H1 (cell line): ENCODE results near the gene GLRX. TPM values are rescaled to one million over a fixed set of nuclear protein-coding genes. Genes with fewer than 3 reads are reported as not detected.

Experiments
- CTCF ChIA-PET: fragments of 300-600 bp; sonication (Branson Sonifier 250); formaldehyde crosslinking; loops from one replicate; lab custom pipeline; 2021; ENCODE audit not compliant: partially characterized antibody; lab: Charles Lee
- POLR2A ChIA-PET: fragments of 300-600 bp; sonication (Branson Sonifier 250); formaldehyde crosslinking; loops from one replicate; lab custom pipeline; 2021; ENCODE audit warnings: inconsistent platforms; ENCODE audit not compliant: partially characterized antibody; lab: Charles Lee
- DNase-seq, 2 experiments: peaks; one replicate each; pipeline versions ENCODE4 v3.0.0 to v3.0.0-alpha.2; 2010 to 2022; ENCODE audit warnings: low spot score in 2 of 2, low read depth in 1 of 2, mixed read lengths in 1 of 2
- FAIRE-seq: peaks from 2 replicates; lab custom pipeline; 2011; peaks lifted over from hg19 to GRCh38; lab: Jason Lieb, UNC
- H2AFZ ChIP-seq: 2 replicates; pipeline ENCODE4 v1.8.1; 2012; ENCODE audit warnings: low read length, inconsistent platforms
- H2AK5ac ChIP-seq: 2 replicates; pipeline ENCODE4 v1.6.1; 2013; ENCODE audit warnings: low read depth, low read length
- H2BK120ac ChIP-seq: replicated peaks from 2 replicates; pipeline ENCODE3; 2013; ENCODE audit warnings: low read depth, low read length, inconsistent platforms
- H2BK12ac ChIP-seq: 2 replicates; pipeline ENCODE4 v1.6.1; 2013; ENCODE audit warnings: low read depth, low read length
- H2BK15ac ChIP-seq: 2 replicates; pipeline ENCODE4 v1.6.1; 2013; ENCODE audit warnings: low read length
- H2BK20ac ChIP-seq: 2 replicates; pipeline ENCODE4 v1.6.1; 2013; ENCODE audit warnings: low read length
- H2BK5ac ChIP-seq: 2 replicates; pipeline ENCODE4 v1.6.1; 2013; ENCODE audit warnings: low read depth, low read length
- H3K14ac ChIP-seq: 2 replicates; pipeline ENCODE4 v1.6.1; 2013; ENCODE audit warnings: inconsistent platforms; ENCODE audit not compliant: insufficient read length
- H3K18ac ChIP-seq: 2 replicates; pipeline ENCODE4 v1.6.1; 2013; ENCODE audit warnings: low read length; ENCODE audit errors: extremely low read depth
- H3K23ac ChIP-seq: 2 replicates; pipeline ENCODE4 v1.6.1; 2013; ENCODE audit warnings: inconsistent platforms; ENCODE audit not compliant: insufficient read length
- H3K23me2 ChIP-seq: 2 replicates; pipeline ENCODE4 v1.6.1; 2013; ENCODE audit warnings: low read depth, low read length
- H3K27ac ChIP-seq: 2 replicates; pipeline ENCODE4 v1.6.1; 2011; ENCODE audit warnings: low read depth, low read length, inconsistent platforms
- H3K27me3 ChIP-seq, 4 experiments: replicated peaks in 1 of 4; 1 replicate in 1 of 4; 2 replicates in 3 of 4; pipeline versions ENCODE4 v1.6.1 to v1.8.1; 2011 to 2013; ENCODE audit warnings: low read length in 3 of 4, mild to moderate bottlenecking in 3 of 4, inconsistent platforms in 2 of 4, mixed read lengths in 2 of 4, moderate library complexity in 1 of 4; ENCODE audit not compliant: control insufficient read depth in 3 of 4, insufficient read depth in 3 of 4; ENCODE audit errors: extremely low read depth in 1 of 4
- H3K36me3 ChIP-seq, 4 experiments: 2 replicates each; pipeline versions ENCODE4 v1.6.1 to v1.8.1; 2011 to 2013; ENCODE audit warnings: mild to moderate bottlenecking in 4 of 4, low read length in 3 of 4, moderate library complexity in 2 of 4, control low read depth in 1 of 4, inconsistent platforms in 1 of 4; ENCODE audit not compliant: insufficient read depth in 4 of 4, control insufficient read depth in 2 of 4
- H3K4ac ChIP-seq: replicated peaks from 2 replicates; pipeline ENCODE3; 2013; ENCODE audit warnings: low read length, low read depth, mixed read lengths, inconsistent platforms; ENCODE audit not compliant: insufficient read length
- H3K4me1 ChIP-seq, 4 experiments: replicated peaks in 1 of 4; 1 replicate in 1 of 4; 2 replicates in 3 of 4; pipeline versions ENCODE4 v1.6.1 to v1.8.1; 2011 to 2013; ENCODE audit warnings: low read length in 3 of 4, inconsistent platforms in 2 of 4, mixed read lengths in 1 of 4; ENCODE audit not compliant: insufficient read depth in 4 of 4, control insufficient read depth in 3 of 4
- H3K4me2 ChIP-seq, 2 experiments: 2 replicates each; pipeline versions ENCODE4 v1.6.1 to v1.8.1; 2011 to 2013; ENCODE audit warnings: low read depth in 2 of 2, low read length in 2 of 2, control low read depth in 1 of 2, inconsistent platforms in 1 of 2, mild to moderate bottlenecking in 1 of 2; ENCODE audit not compliant: insufficient read depth in 1 of 2
- H3K4me3 ChIP-seq, 4 experiments: fragments of 200-600, 300-600 bp in 1 of 4; sonication (generic), shearing (Covaris generic), sonication (Bioruptor Twin) in 1 of 4; 2 replicates each; pipeline versions ENCODE4 v1.5.1 to v1.8.1; 2011 to 2016; ENCODE audit warnings: low read length in 4 of 4, low read depth in 3 of 4, control low read depth in 2 of 4, inconsistent platforms in 2 of 4, mild to moderate bottlenecking in 2 of 4, mixed read lengths in 1 of 4, moderate library complexity in 1 of 4; ENCODE audit not compliant: insufficient read depth in 2 of 4; ENCODE audit errors: extremely low read depth in 1 of 4
- H3K56ac ChIP-seq: replicated peaks from 2 replicates; pipeline ENCODE3; 2013; ENCODE audit warnings: low read depth, mild to moderate bottlenecking, mixed read lengths, low read length, inconsistent platforms; ENCODE audit not compliant: insufficient read length
- H3K79me1 ChIP-seq: 2 replicates; pipeline ENCODE4 v1.6.1; 2013; ENCODE audit warnings: low read depth, low read length, control low read depth
- H3K79me2 ChIP-seq, 2 experiments: 2 replicates each; pipeline versions ENCODE4 v1.6.1 to v1.8.1; 2012 to 2013; ENCODE audit warnings: low read length in 2 of 2, mild to moderate bottlenecking in 2 of 2, inconsistent platforms in 1 of 2; ENCODE audit not compliant: insufficient read depth in 2 of 2, control insufficient read depth in 1 of 2
- H3K9ac ChIP-seq, 4 experiments: replicated peaks in 1 of 4; 1 replicate in 1 of 4; 2 replicates in 3 of 4; pipeline versions ENCODE4 v1.6.1 to v1.8.1; 2011 to 2013; ENCODE audit warnings: low read depth in 3 of 4, low read length in 3 of 4, control low read depth in 2 of 4, mild to moderate bottlenecking in 2 of 4, moderate library complexity in 2 of 4, inconsistent platforms in 1 of 4; ENCODE audit errors: extremely low read depth in 1 of 4
- H3K9me3 ChIP-seq, 2 experiments: 2 replicates each; pipeline versions ENCODE4 v1.6.1 to v1.8.1; 2012 to 2013; ENCODE audit warnings: mild to moderate bottlenecking in 2 of 2, moderate library complexity in 2 of 2, control low read depth in 1 of 2, inconsistent platforms in 1 of 2, low read depth in 1 of 2, low read length in 1 of 2, mixed read lengths in 1 of 2; ENCODE audit not compliant: insufficient read depth in 2 of 2
- H4K20me1 ChIP-seq, 2 experiments: replicated peaks in 1 of 2; 2 replicates each; pipeline versions ENCODE3 to v1.8.1; 2011 to 2013; ENCODE audit warnings: inconsistent platforms in 2 of 2, low read length in 2 of 2, mild to moderate bottlenecking in 1 of 2; ENCODE audit not compliant: insufficient read depth in 2 of 2, control insufficient read depth in 1 of 2
- H4K5ac ChIP-seq: 2 replicates; pipeline ENCODE4 v1.6.1; 2013; ENCODE audit warnings: low read length, low read depth, mixed read lengths, inconsistent platforms; ENCODE audit not compliant: insufficient read length
- H4K8ac ChIP-seq: 2 replicates; pipeline ENCODE4 v1.8.0; 2013; ENCODE audit warnings: mild to moderate bottlenecking, moderate library complexity, low read length, inconsistent platforms; ENCODE audit not compliant: insufficient read depth; ENCODE audit errors: extremely low read depth
- H4K91ac ChIP-seq: replicated peaks from 2 replicates; pipeline ENCODE3; 2013; ENCODE audit warnings: low read length, mixed read lengths, inconsistent platforms; ENCODE audit not compliant: insufficient read length
- BACH1 ChIP-seq: IDR thresholded peaks from 2 replicates; pipeline ENCODE4 v1.6.1; 2012; ENCODE audit warnings: low read length, improper control_type of control experiment
- KDM1A ChIP-seq: fragments of 200-600, 300-600 bp; sonication (generic); IDR thresholded peaks from 2 replicates; pipeline ENCODE4 v1.7.1; 2016; ENCODE audit warnings: mild to moderate bottlenecking, low read length, borderline replicate concordance
- PHF8 ChIP-seq: fragments of 200-600 bp; sonication (generic); conservative IDR thresholded peaks from 2 replicates; pipeline ENCODE4 v1.7.1; 2012; ENCODE audit warnings: low read depth, mild to moderate bottlenecking, inconsistent platforms, low read length, moderate library complexity
- RAD21 ChIP-seq, 2 experiments: IDR thresholded peaks in 1 of 2; conservative IDR thresholded peaks in 1 of 2; 2 replicates each; pipeline ENCODE4 v1.6.1; 2011; ENCODE audit warnings: low read depth in 2 of 2, low read length in 2 of 2, improper control_type of control experiment in 1 of 2, inconsistent platforms in 1 of 2, mild to moderate bottlenecking in 1 of 2, moderate library complexity in 1 of 2
- RBBP5 ChIP-seq: IDR thresholded peaks from 2 replicates; pipeline ENCODE4 v1.7.1; 2012; ENCODE audit warnings: low read depth, mild to moderate bottlenecking, inconsistent platforms, low read length, moderate library complexity, borderline replicate concordance
- RNF2 ChIP-seq: fragments of 200-900, 300-1000 bp; sonication (generic); IDR thresholded peaks from 2 replicates; pipeline ENCODE4 v1.7.1; 2016; ENCODE audit warnings: borderline replicate concordance, low read depth, mild to moderate bottlenecking, antibody characterized with exemption, low read length; ENCODE audit not compliant: poor library complexity, severe bottlenecking; ENCODE audit errors: missing control alignments
- SIN3A ChIP-seq, 2 experiments: IDR thresholded peaks in 1 of 2; conservative IDR thresholded peaks in 1 of 2; 2 replicates each; pipeline ENCODE4 v1.6.1; 2011 to 2012; ENCODE audit warnings: low read length in 2 of 2, improper control_type of control experiment in 1 of 2, low read depth in 1 of 2, mild to moderate bottlenecking in 1 of 2
- SIRT6 ChIP-seq: IDR thresholded peaks from one replicate; pipeline ENCODE4 v1.7.1; 2012; ENCODE audit warnings: low read length, inconsistent platforms
- SIX5 ChIP-seq: IDR thresholded peaks from 2 replicates; pipeline ENCODE4 v1.6.1; 2011; ENCODE audit warnings: mild to moderate bottlenecking, low read depth, low read length
- SP4 ChIP-seq: IDR thresholded peaks from 2 replicates; pipeline ENCODE4 v1.6.1; 2012; ENCODE audit warnings: low read length, inconsistent platforms
- TAF1 ChIP-seq: IDR thresholded peaks from 2 replicates; pipeline ENCODE4 v1.6.1; 2011; ENCODE audit warnings: mild to moderate bottlenecking, low read depth, low read length
- TAF7 ChIP-seq: optimal IDR thresholded peaks from 2 replicates; pipeline ENCODE3; 2011; ENCODE audit warnings: low read depth, mild to moderate bottlenecking, inconsistent platforms, low read length, moderate library complexity, borderline replicate concordance
- TBP ChIP-seq: IDR thresholded peaks from 2 replicates; pipeline ENCODE4 v1.6.1; 2011; ENCODE audit warnings: low read depth, low read length, improper control_type of control experiment
- TEAD4 ChIP-seq: IDR thresholded peaks from 2 replicates; pipeline ENCODE4 v1.6.1; 2012; ENCODE audit warnings: low read depth, low read length, inconsistent platforms, mixed read lengths
- WGBS, 2 experiments: shearing (Covaris generic) in 1 of 2; methylation state at CpG; one replicate each; pipeline versions ENCODE4 v1.1.6 to v1.1.7; 2013 to 2015; ENCODE audit warnings: low lambda C conversion rate in 2 of 2, mixed read lengths in 2 of 2, inconsistent platforms in 1 of 2, low coverage in 1 of 2, missing lambda C conversion rate in 1 of 2; ENCODE audit not compliant: insufficient replicate concordance in 2 of 2, insufficient coverage in 1 of 2, insufficient read length in 1 of 2; ENCODE audit errors: extremely low coverage in 1 of 2, missing lambda C conversion rate in 1 of 2; 5-methylcytosine and 5-hydroxymethylcytosine counted together
- polyA plus RNA-seq, 7 experiments: library from polyadenylated mRNA; depleted of rRNA in 3 of 7; stranded (reverse) in 5 of 7; unstranded in 2 of 7; fragments of >200 nt in 5 of 7; fragments of 200-250 nt in 2 of 7; gene quantifications; 1 replicate in 5 of 7; 2 replicates in 1 of 7; 4 replicates in 1 of 7; pipeline versions ENCODE4 v1.2.1 to v1.2.3, GENCODE V29; 2011 to 2013; ENCODE audit warnings: missing spikeins in 2 of 7, mixed read lengths in 2 of 7
- total RNA-seq: library from RNA; stranded (reverse); fragmentation: NEBNext Ultra II Directional; extraction: Animal tissue kit (Norgen Biotek cat#: 25700); gene quantifications from 2 replicates; pipeline ENCODE4 v1.2.1, GENCODE V29; 2021

GLRX gene
- total and polyA plus RNA-seq, 2 of the 8 experiments (the other 6 are each of a cell fraction or from before 2014, with no cell fraction given): 22.9 to 31.2 TPM

GRCh38 chr5:95868136-95868535 lies 45.6 kb upstream of the GLRX start:
- no peaks in the 10 kb centered on the region for H3K79me1 ChIP-seq
- no peak overlapping the region for H4K91ac ChIP-seq
- no peak overlapping the region for H3K9ac ChIP-seq
- H3K4me1 ChIP-seq: no peaks in the 10 kb centered on the region
- no peaks in the 10 kb centered on the region for H3K36me3 ChIP-seq
- no peak overlapping the region for H2BK12ac ChIP-seq
- H3K79me2 ChIP-seq: no peaks in the 10 kb centered on the region
- H3K4ac ChIP-seq: no peak overlapping the region
- no peak overlapping the region for H2BK15ac ChIP-seq
- no peak overlapping the region for H2AFZ ChIP-seq
- no peaks in the 10 kb centered on the region for H3K9me3 ChIP-seq
- H2AK5ac ChIP-seq: no peak overlapping the region
- H3K23me2 ChIP-seq: no peaks in the 10 kb centered on the region
- H2BK120ac ChIP-seq: no peak overlapping the region
- H4K5ac ChIP-seq: no peak overlapping the region
- no peak overlapping the region for H3K4me2 ChIP-seq
- no peak overlapping the region for H3K14ac ChIP-seq
- no peak overlapping the region for H4K8ac ChIP-seq
- no peak overlapping the region for H3K27ac ChIP-seq
- H3K18ac ChIP-seq: no peak overlapping the region
- DNase-seq (no peak), FAIRE-seq (no peak)
- no peak overlapping the region for H2BK20ac ChIP-seq
- ChIA-PET CTCF (interaction anchor here (1.0 to 1.1 kb wide), 2 partner anchors 8 to 9 kb away, joined by 3 read pairs; no protein-coding TSS in a partner anchor), POLR2A (no interaction called here)
- H3K4me3 ChIP-seq: no peak overlapping the region
- H4K20me1 ChIP-seq: no peaks in the 10 kb centered on the region
- H2BK5ac ChIP-seq: no peak overlapping the region
- H3K23ac ChIP-seq: no peak overlapping the region
- no peaks in the 10 kb centered on the region for H3K27me3 ChIP-seq
- no peak overlapping the region for H3K56ac ChIP-seq
- WGBS, 2 experiments: 98% methylated on average over 4 of the region's 4 CpGs; no CpG with 5 or more reads in 1 of the 2 experiments
- no peak for TF ChIP-seq SIRT6
- TF ChIP-seq PHF8: no peak
- TF ChIP-seq TBP: no peak
- TF ChIP-seq SIX5: no peak
- no peak for TF ChIP-seq TAF1
- TF ChIP-seq KDM1A: no peak
- no peak for TF ChIP-seq RAD21 (IDR thresholded peaks at IDR 0.05 in 1 of 2, conservative IDR thresholded peaks at IDR 0.05 in 1 of 2; ENCODE audit: low read depth in 2 of 2, low read length in 2 of 2)
- TF ChIP-seq TEAD4: no peak
- TF ChIP-seq RNF2: no peak
- TF ChIP-seq SP4: no peak
- no peak for TF ChIP-seq SIN3A (conservative IDR thresholded peaks at IDR 0.05 in 1 of 2, IDR thresholded peaks at IDR 0.05 in 1 of 2; ENCODE audit: low read depth in 1 of 2, low read length in 2 of 2)
- TF ChIP-seq TAF7: no peak
- no peak for TF ChIP-seq RBBP5
- no peak for TF ChIP-seq BACH1
